Mesothelial cell of epicardium (in vitro differentiated cells): ENCODE data around the gene MICAL1. TPM values are rescaled to one million over a fixed set of nuclear protein-coding genes. Genes with fewer than 3 reads are reported as not detected.

Experiments
- DNase-seq, 2 experiments: peaks; one replicate each; pipeline ENCODE4 v3.0.0; 2021; ENCODE audit warnings: low spot score in 2 of 2; ENCODE audit not compliant: unreplicated experiment in 2 of 2
- H3K27ac Mint-ChIP-seq: 2 replicates; pipeline ENCODE4 v1.8.0; 2021; ENCODE audit warnings: mixed read lengths
- H3K27me3 Mint-ChIP-seq: 2 replicates; pipeline ENCODE4 v1.8.0; 2021; ENCODE audit warnings: low read depth, mixed read lengths
- H3K36me3 Mint-ChIP-seq: 2 replicates; pipeline ENCODE4 v1.8.0; 2021; ENCODE audit warnings: mixed read lengths
- H3K4me1 Mint-ChIP-seq: 2 replicates; pipeline ENCODE4 v1.8.0; 2021; ENCODE audit warnings: mixed read lengths
- H3K4me3 Mint-ChIP-seq: 2 replicates; pipeline ENCODE4 v1.8.0; 2021; ENCODE audit warnings: mild to moderate bottlenecking, moderate library complexity, mixed read lengths
- H3K9me3 Mint-ChIP-seq: 2 replicates; pipeline ENCODE4 v1.8.0; 2021; ENCODE audit warnings: mixed read lengths
- total RNA-seq: library from RNA; stranded (reverse); gene quantifications from 3 replicates; pipeline ENCODE4 v1.2.1, GENCODE V29; 2021
- TF ChIP-seq, protein P1 (sequence below): fragments of 200-600 bp; sonication (generic); IDR thresholded peaks from one replicate; pipeline ENCODE4 v1.5.0; 2021; ENCODE audit warnings: antibody characterized with exemption; ENCODE audit not compliant: unreplicated experiment

MICAL1 gene
- total RNA-seq, 1 donor from 2014 or later: 29.6 TPM

- H3K9me3 Mint-ChIP-seq: no peaks in the 10 kb centered on the region
- no peak overlapping the region for H3K27ac Mint-ChIP-seq
- no peaks in the 10 kb centered on the region for H3K36me3 Mint-ChIP-seq
- no peaks in the 10 kb centered on the region for H3K27me3 Mint-ChIP-seq
- DNase-seq: no peak
- TF ChIP-seq, protein P1, sequence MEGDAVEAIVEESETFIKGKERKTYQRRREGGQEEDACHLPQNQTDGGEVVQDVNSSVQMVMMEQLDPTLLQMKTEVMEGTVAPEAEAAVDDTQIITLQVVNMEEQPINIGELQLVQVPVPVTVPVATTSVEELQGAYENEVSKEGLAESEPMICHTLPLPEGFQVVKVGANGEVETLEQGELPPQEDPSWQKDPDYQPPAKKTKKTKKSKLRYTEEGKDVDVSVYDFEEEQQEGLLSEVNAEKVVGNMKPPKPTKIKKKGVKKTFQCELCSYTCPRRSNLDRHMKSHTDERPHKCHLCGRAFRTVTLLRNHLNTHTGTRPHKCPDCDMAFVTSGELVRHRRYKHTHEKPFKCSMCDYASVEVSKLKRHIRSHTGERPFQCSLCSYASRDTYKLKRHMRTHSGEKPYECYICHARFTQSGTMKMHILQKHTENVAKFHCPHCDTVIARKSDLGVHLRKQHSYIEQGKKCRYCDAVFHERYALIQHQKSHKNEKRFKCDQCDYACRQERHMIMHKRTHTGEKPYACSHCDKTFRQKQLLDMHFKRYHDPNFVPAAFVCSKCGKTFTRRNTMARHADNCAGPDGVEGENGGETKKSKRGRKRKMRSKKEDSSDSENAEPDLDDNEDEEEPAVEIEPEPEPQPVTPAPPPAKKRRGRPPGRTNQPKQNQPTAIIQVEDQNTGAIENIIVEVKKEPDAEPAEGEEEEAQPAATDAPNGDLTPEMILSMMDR: no peak
- H3K4me3 Mint-ChIP-seq: no peak overlapping the region
- peaks cover 5% of the 10 kb centered on the region for H3K4me1 Mint-ChIP-seq
These were observed 26.1 kb downstream of the MICAL1 start for GRCh38 chr6:109429496-109429895.

- Mint-ChIP-seq H3K36me3 (no peaks in the 10 kb centered on the region), H3K27me3 (no peaks in the 10 kb centered on the region), H3K4me1 (peaks cover 5% of the 10 kb centered on the region), H3K27ac (no peak overlapping the region), H3K4me3 (no peak overlapping the region), H3K9me3 (no peaks in the 10 kb centered on the region)
- TF ChIP-seq, protein P1: no peak
- DNase-seq: no peak
These were observed 26.6 kb downstream of the MICAL1 start for GRCh38 chr6:109428889-109429477.

GRCh38 chr6:109424946-109425345 is 30.6 kb downstream of the MICAL1 start:
- Mint-ChIP-seq H3K4me3 (no peak overlapping the region), H3K27ac (no peak overlapping the region), H3K36me3 (no peaks in the 10 kb centered on the region), H3K27me3 (no peaks in the 10 kb centered on the region), H3K9me3 (no peaks in the 10 kb centered on the region), H3K4me1 (peaks cover 5% of the 10 kb centered on the region)
- TF ChIP-seq, protein P1: no peak
- no peak for DNase-seq

DNA sequence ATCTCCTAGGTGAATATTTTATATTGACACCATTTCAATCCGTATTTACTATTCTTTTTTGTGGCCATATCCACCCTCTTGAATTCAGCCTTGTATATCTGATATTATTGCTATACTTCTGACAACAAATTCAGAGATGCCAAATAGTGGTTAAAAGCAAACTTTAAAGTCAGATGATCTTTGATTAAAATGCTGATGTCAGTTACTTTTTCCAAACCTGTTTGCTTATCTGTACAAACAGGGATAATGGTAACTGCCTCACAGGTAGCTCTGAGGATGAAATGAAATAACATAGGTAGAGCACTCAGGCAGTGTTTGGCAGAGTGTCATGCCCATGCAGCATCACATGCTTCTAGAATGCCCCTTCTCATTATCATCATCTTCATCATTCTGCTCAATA is 34.4 kb downstream of the MICAL1 start:
- no peaks in the 10 kb centered on the region for H3K9me3 Mint-ChIP-seq
- TF ChIP-seq, protein P1: no peak
- no peaks in the 10 kb centered on the region for H3K4me1 Mint-ChIP-seq
- no peaks in the 10 kb centered on the region for H3K27me3 Mint-ChIP-seq
- no peaks in the 10 kb centered on the region for H3K36me3 Mint-ChIP-seq
- no peak overlapping the region for H3K4me3 Mint-ChIP-seq
- H3K27ac Mint-ChIP-seq: no peak overlapping the region
- no peak for DNase-seq

DNA sequence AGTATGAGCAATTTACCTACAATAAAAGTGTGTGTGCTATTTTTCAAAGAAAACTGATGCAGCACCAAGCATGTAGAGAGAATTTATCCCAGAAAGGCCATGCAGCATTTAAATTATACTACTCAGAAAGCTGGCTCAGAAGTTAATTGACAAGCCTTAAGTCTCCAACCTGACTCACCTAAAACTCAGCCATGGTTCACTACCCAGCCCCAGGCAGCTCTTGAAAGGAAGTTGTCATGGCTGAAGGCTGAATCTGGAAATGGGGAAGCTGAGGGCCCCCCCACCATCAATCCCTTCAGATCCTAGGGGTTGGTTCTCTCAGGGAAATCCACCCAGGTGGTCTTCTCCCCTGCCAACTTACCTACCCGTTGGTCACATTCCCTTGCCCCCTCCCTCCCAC is 34.8 kb downstream of the MICAL1 start:
- Mint-ChIP-seq H3K9me3 (no peaks in the 10 kb centered on the region), H3K4me3 (no peak overlapping the region), H3K36me3 (no peaks in the 10 kb centered on the region), H3K27me3 (no peaks in the 10 kb centered on the region), H3K4me1 (no peaks in the 10 kb centered on the region), H3K27ac (no peak overlapping the region)
- no peak for DNase-seq
- TF ChIP-seq, protein P1: no peak

DNA sequence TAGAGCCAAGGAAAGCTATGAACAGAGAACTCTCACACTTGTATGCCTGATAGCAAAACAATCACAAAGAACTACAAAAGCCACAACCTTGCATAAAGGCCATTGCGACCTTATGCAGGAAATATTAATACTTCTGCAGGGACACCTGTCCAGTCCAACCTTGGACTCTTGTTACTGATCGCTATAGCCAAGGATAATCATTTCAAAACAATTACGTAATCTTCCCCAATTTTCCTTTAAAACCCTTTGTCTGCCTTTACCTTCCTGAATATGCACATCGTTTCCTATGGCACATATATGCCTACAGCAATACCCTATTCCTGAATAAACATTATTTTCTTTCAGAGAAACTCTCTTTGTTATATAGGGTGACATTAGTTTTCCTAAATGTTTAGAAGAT is 37.9 kb downstream of the MICAL1 start:
- DNase-seq: no peak
- peaks cover 14% of the 10 kb centered on the region for H3K9me3 Mint-ChIP-seq
- H3K27me3 Mint-ChIP-seq: no peaks in the 10 kb centered on the region
- TF ChIP-seq, protein P1: no peak
- H3K4me1 Mint-ChIP-seq: no peaks in the 10 kb centered on the region
- peaks cover 4% of the 10 kb centered on the region for H3K36me3 Mint-ChIP-seq
- H3K27ac Mint-ChIP-seq: no peak overlapping the region
- no peak overlapping the region for H3K4me3 Mint-ChIP-seq
